Iris pigment epithelial cell (primary cell): ENCODE data around the gene PLPP3.

Experiments used
- DNase-seq: peaks from one replicate; pipeline ENCODE4 v3.0.0-alpha.2; 2011; ENCODE audit warnings: low read depth

Gene PLPP3

GRCh38 chr1:56522680-56523079 is 56.7 kb downstream of the PLPP3 start:
- DNase-seq, result no peak

- DNase-seq, result no peak
Measured at GRCh38 chr1:56520016-56520601, 59.3 kb downstream of the PLPP3 start.

GRCh38 chr1:56517404-56518130 is 61.8 kb downstream of the PLPP3 start:
- DNase-seq, result no peak

GRCh38 chr1:56516539-56517252 is 62.7 kb downstream of the PLPP3 start:
- DNase-seq, result peak; percentile 55

GRCh38 chr1:56515898-56516538 is 63.3 kb downstream of the PLPP3 start:
- no peak for DNase-seq

- DNase-seq, result no peak
Measured at GRCh38 chr1:56512724-56513494, 66.5 kb downstream of the PLPP3 start.

GRCh38 chr1:56511766-56512165 is 67.6 kb downstream of the PLPP3 start:
- no peak for DNase-seq

- DNase-seq, result no peak
Measured at GRCh38 chr1:56511364-56511763, 68.0 kb downstream of the PLPP3 start.

- DNase-seq, result no peak
Measured at GRCh38 chr1:56510642-56511021, 68.7 kb downstream of the PLPP3 start.

GRCh38 chr1:56509713-56510641 is 69.4 kb downstream of the PLPP3 start:
- no peak for DNase-seq

GRCh38 chr1:56508523-56508983 is 70.8 kb downstream of the PLPP3 start:
- peak; percentile 56 for DNase-seq

- no peak for DNase-seq
Measured at GRCh38 chr1:56507925-56508522, 71.3 kb downstream of the PLPP3 start.

- no peak for DNase-seq
Measured at GRCh38 chr1:56506951-56507491, 72.3 kb downstream of the PLPP3 start.

- no peak for DNase-seq
Measured at GRCh38 chr1:56505792-56506743, 73.3 kb downstream of the PLPP3 start.

GRCh38 chr1:56502700-56503245 is 76.6 kb downstream of the PLPP3 start:
- peak; percentile 69 for DNase-seq

- no peak for DNase-seq
Measured at GRCh38 chr1:56501888-56502287, 77.5 kb downstream of the PLPP3 start.

GRCh38 chr1:56501426-56501825 is 77.9 kb downstream of the PLPP3 start:
- no peak for DNase-seq
